H9 (cell line): Measurements from ENCODE around the gene CYBC1. TPM values are rescaled to one million over a fixed set of nuclear protein-coding genes. Genes with fewer than 3 reads are reported as not detected.
A peak's percentile ranks its signal among the peaks of the same experiment; 100 is the strongest.

Experiments used
- DNase-seq: peaks from one replicate; pipeline ENCODE4 v3.0.0-alpha.2; 2017
- H2AFZ ChIP-seq: one replicate; pipeline ENCODE4 v1.6.1; 2013; ENCODE audit warnings: mild to moderate bottlenecking, low read length, control low read depth, moderate library complexity
- H2AK5ac ChIP-seq: 2 replicates; pipeline ENCODE4 v1.6.1; 2013; ENCODE audit warnings: low read length, control low read depth, mixed read lengths; ENCODE audit not compliant: insufficient read length
- H2BK120ac ChIP-seq: one replicate; pipeline ENCODE4 v1.6.1; 2013; ENCODE audit warnings: low read depth, mild to moderate bottlenecking, low read length, control low read depth, inconsistent platforms; ENCODE audit not compliant: poor library complexity, severe bottlenecking
- H2BK12ac ChIP-seq: 2 replicates; pipeline ENCODE4 v1.6.1; 2013; ENCODE audit warnings: low read length, control low read depth, mixed read lengths, low read depth; ENCODE audit not compliant: insufficient read length
- H2BK15ac ChIP-seq: 2 replicates; pipeline ENCODE4 v1.6.1; 2013; ENCODE audit warnings: low read depth, low read length, control low read depth
- H2BK20ac ChIP-seq: one replicate; pipeline ENCODE4 v1.6.1; 2013; ENCODE audit warnings: low read depth, mild to moderate bottlenecking, low read length, control low read depth, inconsistent platforms; ENCODE audit not compliant: poor library complexity, severe bottlenecking
- H2BK5ac ChIP-seq: 2 replicates; pipeline ENCODE4 v1.6.1; 2013; ENCODE audit warnings: low read length, control low read depth, mixed read lengths; ENCODE audit not compliant: insufficient read length
- H3K14ac ChIP-seq: 2 replicates; pipeline ENCODE4 v1.6.1; 2013; ENCODE audit warnings: low read length, control low read depth; ENCODE audit not compliant: insufficient read depth
- H3K18ac ChIP-seq: 2 replicates; pipeline ENCODE4 v1.6.1; 2013; ENCODE audit warnings: low read depth, mild to moderate bottlenecking, mixed read lengths, low read length, control low read depth; ENCODE audit not compliant: insufficient read length
- H3K23ac ChIP-seq: 2 replicates; pipeline ENCODE4 v1.6.1; 2013; ENCODE audit warnings: low read length, control low read depth, mixed read lengths, low read depth; ENCODE audit not compliant: insufficient read length
- H3K23me2 ChIP-seq: 2 replicates; pipeline ENCODE4 v1.6.1; 2013; ENCODE audit warnings: low read depth, mild to moderate bottlenecking, mixed read lengths, low read length, control low read depth; ENCODE audit not compliant: insufficient read length, poor library complexity, severe bottlenecking
- H3K27ac ChIP-seq: 2 replicates; pipeline ENCODE4 v1.5.1; 2013; ENCODE audit warnings: low read length, control low read depth, mixed read lengths, low read depth; ENCODE audit not compliant: insufficient read length
- H3K27me3 ChIP-seq: 2 replicates; pipeline ENCODE4 v1.6.1; 2013; ENCODE audit warnings: low read length, control low read depth, inconsistent platforms; ENCODE audit not compliant: insufficient read depth
- H3K4ac ChIP-seq: 2 replicates; pipeline ENCODE4 v1.6.1; 2013; ENCODE audit warnings: low read depth, mild to moderate bottlenecking, control low read depth, inconsistent platforms, low read length, moderate library complexity
- H3K4me1 ChIP-seq: 2 replicates; pipeline ENCODE4 v1.6.1; 2013; ENCODE audit warnings: low read length, control low read depth, inconsistent platforms; ENCODE audit not compliant: insufficient read depth
- H3K4me2 ChIP-seq: 2 replicates; pipeline ENCODE4 v1.6.1; 2013; ENCODE audit warnings: low read length, control low read depth, mixed read lengths; ENCODE audit not compliant: insufficient read length, insufficient read depth
- H3K56ac ChIP-seq: 2 replicates; pipeline ENCODE4 v1.6.1; 2013; ENCODE audit warnings: low read depth, mild to moderate bottlenecking, mixed read lengths, low read length, control low read depth; ENCODE audit not compliant: insufficient read length
- H3K79me1 ChIP-seq: 2 replicates; pipeline ENCODE4 v1.6.1; 2013; ENCODE audit warnings: low read depth, mild to moderate bottlenecking, moderate library complexity, low read length, control low read depth, inconsistent platforms; ENCODE audit not compliant: insufficient read depth, poor library complexity, severe bottlenecking
- H3K79me2 ChIP-seq: 2 replicates; pipeline ENCODE4 v1.6.1; 2013; ENCODE audit warnings: low read length, control low read depth, inconsistent platforms; ENCODE audit not compliant: insufficient read depth
- H3K9ac ChIP-seq: 2 replicates; pipeline ENCODE4 v1.6.1; 2013; ENCODE audit warnings: low read length, control low read depth, mixed read lengths; ENCODE audit not compliant: insufficient read length; ENCODE audit errors: extremely low read depth
- H3K9me3 ChIP-seq: one replicate; pipeline ENCODE4 v1.6.1; 2013; ENCODE audit warnings: low read depth, low read length, inconsistent platforms; ENCODE audit not compliant: control insufficient read depth
- H3T11ph ChIP-seq: one replicate; pipeline ENCODE4 v1.6.1; 2013; ENCODE audit warnings: mild to moderate bottlenecking, low read length, control low read depth, inconsistent platforms
- H4K20me1 ChIP-seq: one replicate; pipeline ENCODE4 v1.6.1; 2013; ENCODE audit not compliant: control insufficient read depth, insufficient read length, insufficient read depth
- H4K5ac ChIP-seq: 2 replicates; pipeline ENCODE4 v1.6.1; 2013; ENCODE audit warnings: low read depth, mild to moderate bottlenecking, mixed read lengths, low read length, control low read depth; ENCODE audit not compliant: insufficient read length
- H4K8ac ChIP-seq: replicated peaks from 2 replicates; pipeline ENCODE4 v1.6.1; 2013; ENCODE audit warnings: low read length, control low read depth, mixed read lengths, low read depth; ENCODE audit not compliant: insufficient read length
- H4K91ac ChIP-seq: 2 replicates; pipeline ENCODE4 v1.6.1; 2013; ENCODE audit warnings: low read depth, mild to moderate bottlenecking, moderate library complexity, mixed read lengths, low read length, control low read depth; ENCODE audit not compliant: insufficient read length
- H3K27ac Mint-ChIP-seq, 3 experiments: 2 replicates in 2 of 3; 3 replicates in 1 of 3; pipeline ENCODE4 v1.8.0; 2020 to 2021; ENCODE audit warnings: mixed read lengths in 3 of 3, mild to moderate bottlenecking in 1 of 3, moderate library complexity in 1 of 3
- H3K27me3 Mint-ChIP-seq: 2 replicates; pipeline ENCODE4 v1.8.0; 2021; ENCODE audit warnings: low read depth, mild to moderate bottlenecking, moderate library complexity, mixed read lengths
- H3K36me3 Mint-ChIP-seq, 3 experiments: 2 replicates in 2 of 3; 3 replicates in 1 of 3; pipeline ENCODE4 v1.8.0; 2020 to 2021; ENCODE audit warnings: low read depth in 3 of 3, mixed read lengths in 3 of 3; ENCODE audit not compliant: insufficient read depth in 1 of 3
- H3K4me1 Mint-ChIP-seq, 2 experiments: 2 replicates each; pipeline ENCODE4 v1.8.0; 2020; ENCODE audit warnings: mixed read lengths in 2 of 2
- H3K4me3 Mint-ChIP-seq, 2 experiments: 2 replicates in 1 of 2; 3 replicates in 1 of 2; pipeline ENCODE4 v1.8.0; 2020 to 2021; ENCODE audit warnings: mild to moderate bottlenecking in 2 of 2, mixed read lengths in 2 of 2, moderate library complexity in 1 of 2
- H3K9me3 Mint-ChIP-seq, 2 experiments: 2 replicates in 1 of 2; 3 replicates in 1 of 2; pipeline ENCODE4 v1.8.0; 2020; ENCODE audit warnings: mild to moderate bottlenecking in 2 of 2, mixed read lengths in 2 of 2, moderate library complexity in 1 of 2
- CTCF ChIP-seq: fragments of 200-600 bp; sonication (generic); conservative IDR thresholded peaks from 3 replicates; pipeline ENCODE4 v1.8.0; 2021; ENCODE audit warnings: antibody characterized with exemption, mild to moderate bottlenecking
- WGBS: extraction: QIAGEN DNeasy Blood & Tissue Kit; methylation state at CpG from one replicate; pipeline ENCODE4 v1.1.7; 2013; ENCODE audit warnings: missing lambda C conversion rate, low lambda C conversion rate, mixed read lengths; ENCODE audit not compliant: insufficient read length; ENCODE audit errors: extremely low coverage; 5-methylcytosine and 5-hydroxymethylcytosine counted together
- total RNA-seq: library from RNA; stranded (reverse); gene quantifications from 2 replicates; pipeline ENCODE4 v1.2.1, GENCODE V29; 2021

The CYBC1 gene
- total RNA-seq, 1 experiment from 2014 or later = 81.7 TPM

DNA sequence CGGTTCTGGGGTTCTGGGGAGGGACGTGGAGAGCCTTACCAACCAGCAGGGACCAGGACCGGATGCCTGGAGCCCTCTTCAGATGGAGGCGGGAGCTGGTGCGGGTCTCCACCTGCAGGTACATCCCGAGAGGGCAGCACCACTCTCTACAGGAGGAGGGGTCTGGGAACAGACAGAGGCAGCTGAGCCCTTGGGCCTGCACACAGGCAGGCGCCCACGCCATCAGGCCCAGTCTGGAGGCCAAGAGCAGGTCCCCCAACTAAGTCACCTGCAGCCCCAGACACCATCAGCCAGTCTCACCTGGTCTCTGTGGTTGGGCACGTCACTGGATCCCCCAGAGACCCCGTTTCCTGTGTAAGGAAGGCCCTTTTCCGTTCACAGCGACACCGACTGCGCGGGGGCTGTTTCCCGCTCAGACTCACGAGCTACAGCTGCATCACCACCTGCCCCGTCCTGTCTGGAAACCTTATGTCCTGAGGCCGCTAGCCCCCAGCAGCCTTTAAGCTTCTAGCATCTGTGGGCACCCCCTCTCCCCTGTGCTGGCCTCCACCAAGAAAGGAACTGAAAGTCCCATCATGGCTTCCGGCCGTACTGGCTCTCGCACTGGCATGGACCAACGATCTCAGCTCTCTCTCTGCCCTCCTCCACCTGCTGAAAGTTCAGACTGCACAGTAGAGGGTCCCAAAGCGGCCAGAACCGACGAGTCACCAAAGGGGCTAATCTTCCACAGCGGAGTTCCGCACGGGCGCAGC is 1.2 kb downstream of the CYBC1 start:
- WGBS = no CpG with 5 or more reads among the region's 30 CpGs
- H2BK120ac ChIP-seq = no peak overlapping the region
- H3K27ac ChIP-seq = no peak overlapping the region

More for the DNA sequence above, 1.2 kb downstream of the CYBC1 start:
- Histone ChIP-seq H3K56ac (no peak overlapping the region), H3K27me3 (no peaks in the 10 kb centered on the region), H3K79me1 (no peaks in the 10 kb centered on the region), H3K14ac (no peak overlapping the region), H2BK5ac (no peak overlapping the region), H2AFZ (no peak overlapping the region), H2BK12ac (no peak overlapping the region), H3K23ac (no peak overlapping the region), H3K9ac (no peak overlapping the region), H3K79me2 (no peaks in the 10 kb centered on the region), H2BK20ac (no peak overlapping the region), H3K23me2 (no peaks in the 10 kb centered on the region), H4K20me1 (no peaks in the 10 kb centered on the region), H2BK15ac (no peak overlapping the region), H2AK5ac (no peak overlapping the region), H3T11ph (no peak overlapping the region), H3K4me1 (no peaks in the 10 kb centered on the region; the same call in 1 of the 2 replicates), H3K4ac (no peak overlapping the region), H4K91ac (no peak overlapping the region), H3K18ac (no peak overlapping the region), H4K8ac (no peak overlapping the region), H4K5ac (no peak overlapping the region), H3K4me2 (peak overlapping the region; percentile 62), H3K9me3 (no peaks in the 10 kb centered on the region)
- DNase-seq = peak; percentile 71
- peaks cover 16% of the 10 kb centered on the region for H3K27me3 Mint-ChIP-seq
- H3K4me3 Mint-ChIP-seq = peak overlapping the region; percentile 81 to 88
- TF ChIP-seq CTCF = no peak; the same call in 2 of the 3 replicates
- H3K36me3 Mint-ChIP-seq = peaks cover 7 to 28% (median 25%) of the 10 kb centered on the region in 3 experiments; a peak in 6 of 7 replicates
- peak overlapping the region in 1 of 3 experiments; percentile 5; a peak in 1 of 7 replicates for H3K27ac Mint-ChIP-seq
- H3K4me1 Mint-ChIP-seq = peaks cover 5 to 17% of the 10 kb centered on the region in 2 experiments
- H3K9me3 Mint-ChIP-seq = peaks cover 16 to 32% of the 10 kb centered on the region in 2 experiments
